AG10803 (cell line): Measurements from ENCODE around the gene CAVIN2.

Source experiments
- DNase-seq: peaks from one replicate; pipeline ENCODE4 v3.0.0; 2010; ENCODE audit warnings: low read depth
- H3K4me3 ChIP-seq: 2 replicates; pipeline ENCODE4 v1.5.1; 2011; ENCODE audit warnings: mild to moderate bottlenecking, low read length, control low read depth
- CTCF ChIP-seq: conservative IDR thresholded peaks from 2 replicates; pipeline ENCODE4 v1.5.1; 2011; ENCODE audit warnings: mild to moderate bottlenecking, low read length, control low read depth, inconsistent platforms

The CAVIN2 gene

DNA sequence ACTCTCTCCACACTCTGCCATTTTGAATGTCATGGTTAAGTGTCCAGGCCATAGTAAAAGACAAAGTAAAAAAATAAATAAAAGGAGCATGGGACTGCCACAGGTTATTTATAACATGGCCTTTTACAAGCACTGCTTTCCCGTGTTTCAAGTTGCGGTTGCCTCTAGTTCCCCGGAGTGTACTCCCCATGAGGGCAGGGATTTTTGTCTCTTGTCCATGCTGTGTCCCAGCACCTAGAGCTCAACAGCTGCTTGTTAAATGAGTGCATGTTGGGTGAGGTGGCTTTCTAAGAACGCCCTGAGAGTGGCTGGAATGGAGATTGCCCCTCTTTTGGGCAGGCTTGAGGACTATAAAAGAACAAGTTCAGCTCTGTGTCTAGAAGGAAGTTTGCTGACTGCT is 8.4 kb downstream of the CAVIN2 start:
- no peak overlapping the region for H3K4me3 ChIP-seq
- no peak for DNase-seq
- TF ChIP-seq CTCF, result no peak

DNA sequence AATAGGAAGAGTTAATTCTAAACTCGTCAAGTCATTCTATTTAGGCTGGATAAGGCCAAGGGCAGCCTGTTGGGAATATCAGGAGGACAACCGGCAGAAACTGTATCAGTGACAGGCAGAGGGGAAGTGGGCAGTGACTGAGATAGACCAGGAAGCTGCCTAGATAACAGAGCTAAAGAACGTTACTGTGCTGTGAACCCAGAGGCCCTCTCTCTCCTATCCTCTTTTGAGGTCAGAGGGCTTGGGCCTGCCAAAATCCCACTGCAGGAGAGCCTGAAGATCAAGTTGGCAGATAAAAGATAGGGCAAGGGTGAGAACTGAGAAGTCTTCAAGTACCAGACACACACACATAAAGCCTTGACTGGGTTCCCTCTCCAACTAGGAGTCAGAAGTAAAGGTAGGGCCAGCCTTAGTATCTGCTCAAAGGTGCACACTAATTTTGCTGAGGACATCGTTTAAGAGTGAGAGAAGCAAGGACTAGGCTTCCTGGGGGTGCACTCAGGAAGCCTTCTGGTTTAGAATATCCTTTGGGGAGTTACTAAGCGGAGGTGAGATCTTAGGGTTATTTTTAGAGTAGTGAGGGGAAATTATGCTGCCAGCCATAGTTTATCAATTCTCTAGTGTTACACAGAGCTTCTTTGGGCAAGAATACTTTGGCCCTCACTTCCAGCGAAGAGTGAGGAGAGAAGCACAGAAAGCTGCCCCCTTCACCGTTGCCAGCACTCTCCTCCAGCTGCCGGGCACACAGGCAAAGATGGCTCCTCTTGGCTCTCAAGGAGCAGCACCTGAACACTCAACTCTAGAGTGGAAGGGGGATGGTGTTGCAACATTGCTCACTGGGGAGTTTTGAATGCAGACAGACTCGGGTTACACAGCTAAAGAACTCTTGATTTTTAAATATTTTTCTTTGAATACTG is 9.8 kb downstream of the CAVIN2 start:
- TF ChIP-seq CTCF, result no peak
- H3K4me3 ChIP-seq, result no peak overlapping the region
- DNase-seq, result no peak

DNA sequence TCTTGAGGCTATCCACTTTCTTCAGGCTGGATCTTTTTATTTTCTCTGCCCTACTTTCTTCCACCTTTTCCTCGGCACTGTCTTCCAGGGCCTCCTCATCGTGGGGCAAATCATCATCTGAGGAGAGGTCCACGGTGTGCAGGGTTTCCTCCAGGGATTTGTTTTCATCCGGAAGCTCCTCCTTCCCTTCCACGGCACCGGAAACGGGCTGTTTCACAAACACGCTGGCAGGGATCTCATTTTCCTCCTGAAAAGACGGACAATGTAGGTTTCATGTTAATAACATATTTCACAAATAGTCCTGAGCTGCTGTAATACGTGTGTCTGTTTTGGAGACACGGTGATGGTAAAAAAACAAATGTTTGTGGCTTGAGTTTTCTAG is 10.4 kb downstream of the CAVIN2 start:
- DNase-seq, result no peak
- TF ChIP-seq CTCF, result no peak
- no peak overlapping the region for H3K4me3 ChIP-seq

GRCh38 chr2:191835539-191836350 is 11.1 kb downstream of the CAVIN2 start:
- no peak for DNase-seq
- no peak for TF ChIP-seq CTCF
- no peak overlapping the region for H3K4me3 ChIP-seq

DNA sequence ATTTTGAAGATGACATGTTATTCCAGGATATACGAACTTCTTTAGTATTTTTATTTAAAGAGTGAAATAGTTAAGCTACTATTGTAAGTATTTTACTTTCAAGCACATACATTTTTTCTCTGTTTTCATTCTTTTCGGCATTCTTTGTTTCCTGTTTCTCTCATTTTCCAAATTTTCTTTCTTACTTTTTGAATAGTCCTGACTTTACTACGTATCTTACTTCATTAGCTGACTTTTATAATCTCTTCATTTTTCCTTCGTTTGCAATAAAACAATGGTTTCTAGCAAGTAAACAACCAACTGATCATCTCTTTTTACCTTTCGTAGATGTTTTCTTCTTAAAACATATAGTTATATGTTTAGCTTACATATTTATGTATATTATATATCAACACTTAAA is 11.8 kb downstream of the CAVIN2 start:
- no peak overlapping the region for H3K4me3 ChIP-seq
- no peak for TF ChIP-seq CTCF
- no peak for DNase-seq

DNA sequence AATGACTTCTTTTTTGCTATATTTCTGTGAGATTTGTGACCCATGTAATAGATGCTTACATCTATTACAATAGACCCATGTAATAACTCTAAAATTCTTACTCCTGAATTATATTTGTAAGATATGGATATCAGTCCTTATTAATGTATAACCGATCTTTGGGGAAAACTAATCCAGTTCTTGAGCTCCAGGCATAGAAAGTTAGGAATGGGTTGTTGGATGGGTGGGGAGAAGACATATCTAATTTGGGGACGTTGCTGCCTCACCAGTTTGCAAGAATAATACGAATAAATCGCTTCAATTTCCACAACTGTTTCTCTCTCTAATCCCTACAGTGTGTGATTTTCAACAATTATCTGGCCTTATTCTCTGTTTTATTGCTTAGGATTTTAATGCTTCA is 13.5 kb downstream of the CAVIN2 start:
- no peak for DNase-seq
- no peak overlapping the region for H3K4me3 ChIP-seq
- TF ChIP-seq CTCF, result no peak

DNA sequence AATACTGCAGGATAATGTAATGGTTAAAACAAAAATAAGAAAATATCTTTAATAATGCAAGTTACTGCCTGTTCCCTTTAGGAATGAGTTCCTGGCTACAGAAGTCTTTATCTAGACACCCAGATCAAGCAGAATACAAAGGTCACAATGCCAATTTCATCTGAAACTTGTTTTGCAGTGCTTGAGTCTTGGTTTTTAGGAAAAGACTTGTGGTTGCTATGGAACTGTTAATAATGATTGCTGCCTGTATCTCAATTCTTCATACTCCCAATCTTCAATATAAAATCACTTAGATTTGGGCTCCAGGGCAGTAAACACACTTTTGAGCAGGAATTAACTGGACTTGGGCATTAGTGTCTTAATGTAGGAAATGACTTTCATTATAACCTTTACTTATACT is 14.2 kb downstream of the CAVIN2 start:
- DNase-seq, result no peak
- TF ChIP-seq CTCF, result no peak
- no peak overlapping the region for H3K4me3 ChIP-seq
